Fibroblast of skin of left biceps (primary cell): Measurements from ENCODE around the gene MLX.
"Not testable (repeated sequence)": the region's sequence is repeated elsewhere in the genome, so short reads cannot be mapped to it uniquely, and the experiment has no call there.

Source experiments
- DNase-seq, 2 experiments: peaks; one replicate each; pipeline ENCODE4 v3.0.0-alpha.2; 2013; ENCODE audit warnings: low read depth in 2 of 2

Gene MLX

GRCh38 chr17:42536372-42537155, 30.3 kb upstream of the MLX start:
- no peak for DNase-seq

DNA sequence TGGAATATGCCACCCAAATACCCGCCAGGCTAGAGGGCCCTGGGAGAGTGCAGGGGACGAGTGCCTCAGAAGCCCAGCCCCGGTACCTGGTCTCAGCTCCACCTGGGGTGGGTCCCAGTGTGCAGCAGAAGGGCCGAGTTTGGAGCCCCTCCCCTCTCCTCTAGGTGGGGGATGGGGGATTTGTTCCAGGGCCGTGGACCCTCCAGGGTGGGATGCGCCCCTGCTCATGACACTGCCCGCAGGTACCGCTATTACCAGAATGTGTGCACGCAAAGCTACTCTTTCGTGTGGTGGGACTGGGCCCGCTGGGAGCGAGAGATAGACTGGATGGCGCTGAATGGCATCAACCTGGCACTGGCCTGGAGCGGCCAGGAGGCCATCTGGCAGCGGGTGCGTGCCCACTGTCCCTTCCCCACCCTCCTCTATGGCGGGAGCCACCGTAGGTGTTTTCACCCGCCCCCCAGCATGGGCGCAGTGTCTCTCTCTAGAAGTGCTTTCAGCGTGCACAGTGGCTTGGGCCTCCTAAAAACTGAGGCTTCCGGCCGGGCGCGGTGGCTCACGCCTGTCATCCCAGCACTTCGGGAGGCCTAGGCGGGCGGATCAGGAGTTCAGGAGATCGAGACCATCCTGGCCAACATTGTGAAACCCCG, 29.6 kb upstream of the MLX start:
- no peak for DNase-seq

GRCh38 chr17:42537826-42538451, 29.0 kb upstream of the MLX start:
- DNase-seq, result no peak

GRCh38 chr17:42538482-42538881, 28.4 kb upstream of the MLX start:
- no peak for DNase-seq

DNA sequence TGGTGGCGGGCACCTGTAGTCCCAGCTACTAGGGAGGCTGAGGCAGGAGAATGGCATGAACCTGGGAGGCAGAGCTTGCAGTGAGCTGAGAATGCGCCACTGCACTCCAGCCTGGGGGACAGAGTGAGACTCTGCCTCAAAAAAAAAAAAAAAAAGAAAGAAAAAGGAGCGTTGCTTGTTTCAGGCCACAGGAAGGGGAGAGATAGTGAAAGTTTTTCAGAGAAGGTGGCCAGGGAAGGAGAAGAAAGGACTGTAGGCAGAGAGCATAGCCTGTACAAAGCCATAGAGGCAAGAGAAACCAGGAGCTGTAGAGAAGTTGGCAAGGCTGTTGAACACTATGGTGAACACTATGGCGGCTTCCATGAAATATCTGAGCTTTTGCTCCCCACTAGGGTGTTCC, 26.3 kb upstream of the MLX start:
- DNase-seq, result not testable (repeated sequence)

- DNase-seq, result no peak
Observed at GRCh38 chr17:42541041-42541833, 25.7 kb upstream of the MLX start.

DNA sequence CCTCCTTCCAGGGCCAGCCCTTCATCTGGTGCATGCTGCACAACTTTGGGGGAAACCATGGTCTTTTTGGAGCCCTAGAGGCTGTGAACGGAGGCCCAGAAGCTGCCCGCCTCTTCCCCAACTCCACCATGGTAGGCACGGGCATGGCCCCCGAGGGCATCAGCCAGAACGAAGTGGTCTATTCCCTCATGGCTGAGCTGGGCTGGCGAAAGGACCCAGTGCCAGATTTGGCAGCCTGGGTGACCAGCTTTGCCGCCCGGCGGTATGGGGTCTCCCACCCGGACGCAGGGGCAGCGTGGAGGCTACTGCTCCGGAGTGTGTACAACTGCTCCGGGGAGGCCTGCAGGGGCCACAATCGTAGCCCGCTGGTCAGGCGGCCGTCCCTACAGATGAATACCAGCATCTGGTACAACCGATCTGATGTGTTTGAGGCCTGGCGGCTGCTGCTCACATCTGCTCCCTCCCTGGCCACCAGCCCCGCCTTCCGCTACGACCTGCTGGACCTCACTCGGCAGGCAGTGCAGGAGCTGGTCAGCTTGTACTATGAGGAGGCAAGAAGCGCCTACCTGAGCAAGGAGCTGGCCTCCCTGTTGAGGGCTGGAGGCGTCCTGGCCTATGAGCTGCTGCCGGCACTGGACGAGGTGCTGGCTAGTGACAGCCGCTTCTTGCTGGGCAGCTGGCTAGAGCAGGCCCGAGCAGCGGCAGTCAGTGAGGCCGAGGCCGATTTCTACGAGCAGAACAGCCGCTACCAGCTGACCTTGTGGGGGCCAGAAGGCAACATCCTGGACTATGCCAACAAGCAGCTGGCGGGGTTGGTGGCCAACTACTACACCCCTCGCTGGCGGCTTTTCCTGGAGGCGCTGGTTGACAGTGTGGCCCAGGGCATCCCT, 23.5 kb upstream of the MLX start:
- DNase-seq, result no peak

DNA sequence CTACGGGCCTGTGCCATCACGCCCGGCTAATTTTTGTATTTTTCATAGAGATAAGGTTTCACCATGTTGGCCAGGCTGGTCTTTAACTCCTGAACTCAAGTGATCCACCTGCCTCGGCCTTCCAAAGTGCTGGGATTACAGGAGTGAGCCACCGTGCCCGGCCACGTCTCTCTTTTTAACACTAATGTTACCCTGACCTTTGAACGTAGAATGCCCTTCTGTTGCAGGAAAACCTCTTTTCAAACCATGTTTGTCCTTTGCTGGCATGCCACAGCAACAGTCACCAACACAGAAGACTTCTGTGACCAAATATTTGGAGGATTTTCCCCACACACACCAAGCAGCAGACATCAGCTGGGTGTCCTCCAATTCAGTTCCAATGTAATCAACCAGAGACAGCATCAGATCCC, 22.0 kb upstream of the MLX start:
- DNase-seq, result no peak

DNA sequence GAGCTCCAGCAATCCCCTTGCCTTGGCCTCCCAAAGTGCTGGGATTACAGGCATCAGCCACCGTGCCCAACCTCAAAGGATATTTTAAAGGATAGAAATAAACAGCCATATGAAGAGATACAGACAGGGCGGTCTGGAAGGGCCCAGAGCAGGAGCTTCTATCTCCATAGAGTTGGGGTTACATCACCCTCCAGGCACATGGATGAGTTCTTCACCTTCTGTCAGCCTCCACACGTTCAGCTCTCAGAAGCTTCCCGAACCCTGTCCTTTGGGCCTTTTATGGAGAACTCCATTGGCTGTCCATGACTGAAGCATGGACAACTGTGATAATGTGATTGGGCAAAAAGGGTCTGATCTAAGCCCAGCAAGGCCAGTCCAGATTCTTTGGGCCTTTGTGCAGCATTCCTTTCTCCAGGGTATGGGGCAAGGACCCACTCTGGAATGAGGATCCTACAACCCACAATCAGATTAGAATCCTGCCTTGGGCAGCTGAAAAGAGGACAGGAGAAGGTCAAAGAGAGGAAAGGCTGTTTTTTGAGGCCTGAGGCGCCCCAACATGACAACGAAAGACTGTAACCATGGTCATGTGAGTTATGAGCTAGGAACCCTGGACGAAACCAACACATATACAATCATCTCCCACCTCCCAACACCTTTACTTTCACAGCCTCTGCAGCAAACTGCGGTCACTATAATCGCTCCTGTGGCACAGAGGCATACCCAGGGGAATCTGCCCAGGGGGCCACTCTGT, 21.0 kb upstream of the MLX start:
- DNase-seq, result not testable (repeated sequence)

DNA sequence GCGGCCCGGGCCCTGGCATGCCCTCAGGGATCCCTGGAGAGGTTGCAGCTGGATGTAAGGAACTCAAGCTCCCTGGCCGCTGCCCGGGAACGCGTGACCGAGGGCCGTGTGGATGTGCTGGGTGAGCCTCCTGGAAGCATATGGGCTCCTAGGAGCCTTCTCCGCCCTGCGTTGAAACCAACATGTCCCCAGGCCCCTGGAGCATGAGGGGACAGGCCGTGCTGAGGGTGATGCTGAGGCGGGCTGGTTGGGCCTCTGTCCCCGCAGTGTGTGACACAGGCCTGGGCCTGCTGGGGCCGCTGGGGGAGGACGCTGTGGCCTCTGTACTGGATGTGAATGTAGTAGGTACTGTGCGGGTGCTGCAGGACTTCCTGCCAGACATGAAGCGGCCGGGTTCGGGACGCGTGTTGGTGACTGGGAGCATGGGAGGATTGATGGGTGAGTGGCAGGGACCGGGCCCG, 19.9 kb upstream of the MLX start:
- DNase-seq, result no peak

DNA sequence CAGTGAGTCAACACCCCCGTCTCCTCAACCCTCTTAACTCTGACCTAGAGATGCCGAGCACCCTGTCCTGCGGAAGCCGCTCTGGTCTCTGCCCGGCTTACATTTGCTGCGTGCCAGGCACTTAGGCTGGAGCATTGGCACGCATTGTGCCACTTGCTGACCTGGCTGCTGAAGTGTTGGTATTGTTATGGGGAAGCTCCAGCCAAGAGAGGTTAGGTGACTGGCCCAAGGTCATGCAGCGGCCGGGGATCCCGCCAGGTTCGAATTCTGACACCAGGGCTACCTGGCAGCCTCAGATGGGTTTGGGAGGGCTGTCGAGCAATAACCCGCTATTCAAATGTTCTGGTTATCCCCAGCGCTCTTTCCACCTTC, 19.2 kb upstream of the MLX start:
- DNase-seq, result no peak

DNA sequence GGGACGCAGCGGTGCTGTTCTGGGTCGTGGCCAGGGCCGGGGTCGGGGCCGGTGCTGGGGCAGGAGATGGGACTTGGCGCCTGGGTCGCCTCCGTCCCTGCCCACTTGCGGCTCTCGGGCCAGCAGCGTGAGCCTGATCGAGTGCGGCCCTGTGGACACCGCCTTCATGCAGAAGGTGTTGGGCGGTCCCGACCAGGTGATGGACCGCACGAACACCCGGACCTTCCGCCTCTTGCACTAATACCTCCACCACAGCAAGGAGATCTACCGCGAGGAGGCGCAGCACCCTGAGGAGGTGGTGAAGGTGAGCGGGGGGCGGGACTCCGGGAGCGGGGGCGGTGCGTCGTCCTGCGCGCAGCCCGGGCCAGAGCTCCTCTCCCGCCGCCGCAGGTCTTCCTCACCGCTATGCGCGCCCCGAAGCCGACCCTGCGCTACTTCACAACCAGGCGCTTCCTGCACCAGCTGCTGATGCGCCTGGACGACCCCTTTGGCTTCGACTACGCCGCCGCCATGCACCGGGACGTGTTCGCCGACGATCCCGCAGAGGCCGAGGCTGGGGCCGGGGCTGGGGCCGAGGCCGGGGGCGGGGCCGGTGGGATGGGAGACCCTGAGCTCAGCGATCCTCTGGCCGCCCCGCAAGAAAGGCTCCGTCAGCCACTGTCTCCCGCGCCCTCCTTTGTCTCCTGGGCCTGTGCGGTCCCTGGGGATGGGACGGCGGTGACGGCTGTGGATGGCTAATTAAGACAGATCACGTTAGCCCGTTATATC, 18.6 kb upstream of the MLX start:
- no peak for DNase-seq

- no peak for DNase-seq
Observed at GRCh38 chr17:42548993-42549755, 17.7 kb upstream of the MLX start.

DNA sequence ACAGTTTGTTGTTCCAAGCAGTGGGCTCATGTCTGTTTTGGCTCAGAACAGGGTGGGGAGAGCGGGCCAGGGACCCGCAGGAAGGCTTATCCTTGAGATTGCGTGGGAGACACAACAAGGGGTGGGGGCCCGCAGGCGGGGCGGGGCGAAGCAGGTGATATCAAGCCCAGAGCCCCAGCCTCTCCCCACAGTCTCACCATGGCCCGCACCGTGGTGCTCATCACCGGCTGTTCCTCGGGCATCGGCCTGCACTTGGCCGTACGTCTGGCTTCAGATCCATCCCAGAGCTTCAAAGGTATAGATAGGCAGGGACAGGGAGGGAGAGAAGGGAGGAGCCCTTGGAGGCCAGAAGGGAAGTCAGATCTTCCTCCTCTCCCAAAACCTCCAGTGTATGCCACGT, 14.2 kb upstream of the MLX start, which contains the start of gene HSD17B1:
TSS of gene HSD17B1 (plus strand) at position 188 of the 400 bp plus-strand sequence. CDS start at position 199, 11 bp downstream.
- DNase-seq, result not testable (repeated sequence)

- DNase-seq, result no peak
Observed at GRCh38 chr17:42553161-42553818, 13.6 kb upstream of the MLX start.

- no peak for DNase-seq
Observed at GRCh38 chr17:42553866-42554249, 13.0 kb upstream of the MLX start.

GRCh38 chr17:42554250-42555121, 12.4 kb upstream of the MLX start:
- DNase-seq, result peak in 1 of 2 experiments; percentile 31
